Smooth muscle cell (in vitro differentiated cells): ENCODE measurements around the gene SEC31A. TPM values are rescaled to one million over a fixed set of nuclear protein-coding genes. Genes with fewer than 3 reads are reported as not detected.
"Not testable (repeated sequence)": the region's sequence is repeated elsewhere in the genome, so short reads cannot be mapped to it uniquely, and the experiment has no call there.

Experiments
- DNase-seq: peaks from one replicate; lab custom pipeline; 2025; ENCODE audit not compliant: unreplicated experiment; lab: John Stamatoyannopoulos, UW
- H2AFZ ChIP-seq: fragments of 200-600 bp; sonication (generic); 2 replicates; pipeline ENCODE4 v1.6.0; 2016; ENCODE audit warnings: antibody characterized with exemption, low read depth, mild to moderate bottlenecking
- H3F3A ChIP-seq: fragments of 200-600 bp; sonication (generic); 2 replicates; pipeline ENCODE4 v1.6.0; 2017; ENCODE audit warnings: antibody characterized with exemption, low read depth
- H3K27ac ChIP-seq: fragments of 200-600 bp; sonication (generic); 2 replicates; pipeline ENCODE4 v1.5.1; 2016; ENCODE audit warnings: low read depth, mild to moderate bottlenecking
- H3K27me3 ChIP-seq: fragments of 200-600 bp; sonication (generic); 2 replicates; pipeline ENCODE4 v1.6.1; 2016; ENCODE audit warnings: low read depth, mild to moderate bottlenecking
- H3K36me3 ChIP-seq: fragments of 200-600 bp; sonication (generic); 2 replicates; pipeline ENCODE4 v1.5.1; 2016; ENCODE audit warnings: low read depth
- H3K4me1 ChIP-seq: fragments of 200-600 bp; sonication (generic); 2 replicates; pipeline ENCODE4 v1.5.1; 2016; ENCODE audit warnings: low read depth
- H3K4me2 ChIP-seq: fragments of 200-600 bp; sonication (generic); 2 replicates; pipeline ENCODE4 v1.6.0; 2016; ENCODE audit warnings: mild to moderate bottlenecking
- H3K4me3 ChIP-seq: fragments of 200-600 bp; sonication (generic); 2 replicates; pipeline ENCODE4 v1.5.1; 2016; ENCODE audit warnings: mild to moderate bottlenecking
- H3K79me2 ChIP-seq: fragments of 200-600 bp; sonication (generic); 2 replicates; pipeline ENCODE4 v1.6.0; 2016; ENCODE audit warnings: low read depth, mild to moderate bottlenecking
- H3K9ac ChIP-seq: fragments of 200-600 bp; sonication (generic); 2 replicates; pipeline ENCODE4 v1.6.0; 2016; ENCODE audit warnings: low read depth
- H3K9me3 ChIP-seq: fragments of 200-600 bp; sonication (generic); replicated peaks from 2 replicates; pipeline ENCODE4 v1.5.1; 2016; ENCODE audit warnings: low read depth
- H4K20me1 ChIP-seq: fragments of 200-600 bp; sonication (generic); 2 replicates; pipeline ENCODE4 v1.6.0; 2016; ENCODE audit warnings: low read depth
- CTCF ChIP-seq: fragments of 200-600 bp; sonication (generic); IDR thresholded peaks from 2 replicates; pipeline ENCODE4 v1.5.1; 2017; ENCODE audit warnings: borderline replicate concordance, mild to moderate bottlenecking, antibody characterized with exemption; ENCODE audit not compliant: insufficient read depth, poor library complexity, severe bottlenecking
- WGBS: methylation state at CpG from one replicate; pipeline ENCODE4 v1.1.7; 2016; ENCODE audit warnings: low lambda C conversion rate; 5-methylcytosine and 5-hydroxymethylcytosine counted together
- polyA plus RNA-seq: library from polyadenylated mRNA; unstranded; fragments of >200 nt; fragmentation: Nextera tagmentation; extraction: Ambion mirVana; gene quantifications from 2 replicates; pipeline ENCODE4 v1.2.1, GENCODE V29; 2016
- total RNA-seq: library from RNA; depleted of rRNA; stranded (reverse); fragments of >200 nt; gene quantifications from 2 replicates; pipeline ENCODE4 v1.2.3, GENCODE V29; 2014

Gene SEC31A
- total and polyA plus RNA-seq, 2 experiments from 2014 or later = 315 to 490 TPM

DNA sequence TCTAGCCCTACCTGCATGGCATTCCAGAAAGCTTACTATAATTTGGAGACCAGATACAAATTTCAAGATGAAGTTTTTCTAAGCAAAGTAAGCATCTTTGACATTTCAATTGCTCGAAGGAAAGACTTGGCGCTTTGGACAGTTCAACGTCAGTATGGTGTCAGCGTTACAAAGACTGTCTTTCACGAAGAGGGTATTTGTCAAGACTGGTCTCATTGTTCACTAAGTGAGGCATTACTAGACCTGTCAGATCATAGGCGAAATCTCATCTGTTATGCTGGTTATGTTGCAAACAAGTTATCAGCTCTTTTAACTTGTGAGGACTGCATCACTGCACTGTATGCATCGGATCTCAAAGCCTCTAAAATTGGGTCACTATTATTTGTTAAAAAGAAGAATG lies 27.1 kb upstream of the SEC31A start:
- no peaks in the 10 kb centered on the region for H3K4me1 ChIP-seq
- no peaks in the 10 kb centered on the region for H3K79me2 ChIP-seq
- no peak for DNase-seq
- 95% methylated on average over 7 of the region's 7 CpGs for WGBS
- no peaks in the 10 kb centered on the region for H3K27me3 ChIP-seq
- H3K36me3 ChIP-seq = peaks cover 4% of the 10 kb centered on the region
- no peak overlapping the region for H3K4me3 ChIP-seq
- H3F3A ChIP-seq = no peaks in the 10 kb centered on the region
- no peak for TF ChIP-seq CTCF
- no peak overlapping the region for H3K4me2 ChIP-seq
- no peak overlapping the region for H3K27ac ChIP-seq
- no peaks in the 10 kb centered on the region for H4K20me1 ChIP-seq
- no peaks in the 10 kb centered on the region for H3K9me3 ChIP-seq
- no peak overlapping the region for H3K9ac ChIP-seq
- no peak overlapping the region for H2AFZ ChIP-seq

DNA sequence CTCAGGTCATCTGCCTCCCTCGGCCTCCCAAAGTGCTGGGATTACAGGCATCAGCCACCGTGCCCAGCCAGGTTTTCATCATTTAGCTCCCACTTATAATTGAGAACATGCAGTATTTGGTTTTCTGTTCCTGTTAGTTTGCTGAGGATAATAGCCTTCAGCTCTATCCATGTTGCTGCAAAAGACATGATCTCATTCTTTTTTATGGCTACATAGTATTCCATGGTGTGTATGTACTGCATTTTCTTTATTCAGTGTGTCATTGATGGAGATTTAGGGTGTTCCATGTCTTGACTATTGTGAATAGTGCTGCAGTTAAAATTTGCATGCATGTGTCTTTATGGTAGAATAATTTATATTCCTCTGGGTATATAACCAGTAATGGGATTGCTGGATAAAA lies 23.0 kb upstream of the SEC31A start:
- not testable (repeated sequence) for H3K36me3 ChIP-seq, H3F3A ChIP-seq, H3K27me3 ChIP-seq, H4K20me1 ChIP-seq, H3K4me3 ChIP-seq, DNase-seq, H3K9ac ChIP-seq, H2AFZ ChIP-seq, H3K9me3 ChIP-seq, H3K27ac ChIP-seq, H3K4me2 ChIP-seq, H3K4me1 ChIP-seq, H3K79me2 ChIP-seq
- WGBS = 98% methylated on average over 2 of the region's 2 CpGs

GRCh38 chr4:82913305-82913704 lies 22.4 kb upstream of the SEC31A start:
- Histone ChIP-seq H3K4me1 (no peaks in the 10 kb centered on the region), H3K79me2 (no peaks in the 10 kb centered on the region), H4K20me1 (no peaks in the 10 kb centered on the region), H3K27ac (no peak overlapping the region), H3K27me3 (no peaks in the 10 kb centered on the region), H3F3A (no peaks in the 10 kb centered on the region), H3K4me2 (no peak overlapping the region), H3K9ac (no peak overlapping the region), H3K36me3 (peaks cover 4% of the 10 kb centered on the region), H3K9me3 (no peaks in the 10 kb centered on the region), H3K4me3 (no peak overlapping the region), H2AFZ (no peak overlapping the region)
- no peak for DNase-seq
- WGBS = 50% methylated on average over 2 of the region's 2 CpGs
- TF ChIP-seq CTCF = no peak

DNA sequence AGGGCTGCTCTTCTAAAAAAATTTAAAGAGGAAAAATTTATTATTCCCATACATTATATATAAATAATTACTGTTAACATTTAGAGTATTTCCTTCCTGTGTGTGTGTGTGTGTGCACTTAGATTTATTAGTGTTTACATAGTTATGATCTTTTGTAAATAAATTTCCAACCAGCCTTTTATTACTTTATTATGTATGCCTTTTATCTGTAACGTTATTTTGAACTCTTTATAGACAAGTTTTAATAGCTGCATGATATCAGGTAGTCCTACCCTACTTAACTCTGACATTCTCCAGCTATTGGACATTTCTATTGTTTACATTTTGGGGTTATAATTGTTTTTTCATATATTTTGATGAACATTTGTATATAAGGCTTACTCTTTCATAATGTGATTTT lies 18.4 kb upstream of the SEC31A start:
- Histone ChIP-seq H3K27me3 (no peaks in the 10 kb centered on the region), H3K9ac (no peak overlapping the region), H3F3A (no peaks in the 10 kb centered on the region), H2AFZ (no peak overlapping the region), H3K36me3 (no peaks in the 10 kb centered on the region), H3K4me1 (no peaks in the 10 kb centered on the region), H4K20me1 (no peaks in the 10 kb centered on the region), H3K4me2 (no peak overlapping the region), H3K4me3 (no peak overlapping the region), H3K27ac (no peak overlapping the region), H3K79me2 (no peaks in the 10 kb centered on the region), H3K9me3 (no peaks in the 10 kb centered on the region)
- no peak for DNase-seq
- no peak for TF ChIP-seq CTCF
- 97% methylated on average over 1 of the region's 1 CpG for WGBS
